Gastrocnemius medialis (tissue), 4 donors: ENCODE data around the gene PGGHG. TPM values are rescaled to one million over a fixed set of nuclear protein-coding genes. Genes with fewer than 3 reads are reported as not detected.

Experiments
- ATAC-seq, 2 donors: fragments of 150-250 bp; one replicate each; pipeline ENCODE4 v1.9.1; 2016
- DNase-seq, 2 donors: peaks; one replicate each; pipeline ENCODE4 v3.0.0-alpha.2; 2019
- H3K27ac ChIP-seq, 4 donors: fragments of 200-600 bp; sonication (generic); 1 replicate in 1 of 4; 2 replicates in 3 of 4; pipeline ENCODE4 v1.5.1; 2016 to 2018; ENCODE audit warnings: mild to moderate bottlenecking in 2 of 4, moderate library complexity in 1 of 4
- H3K27me3 ChIP-seq, 3 donors: fragments of 200-600 bp; sonication (generic) in 2 of 3; 1 replicate in 1 of 3; 2 replicates in 2 of 3; pipeline versions ENCODE4 v1.5.1 to v1.6.0; 2016 to 2019; ENCODE audit warnings: mild to moderate bottlenecking in 1 of 3, moderate library complexity in 1 of 3
- H3K36me3 ChIP-seq, 2 donors: fragments of 200-600 bp; sonication (generic) in 1 of 2; one replicate each; pipeline ENCODE4 v1.5.1; 2017 to 2018
- H3K4me1 ChIP-seq, 2 donors: fragments of 200-600 bp; sonication (generic) in 1 of 2; one replicate each; pipeline ENCODE4 v1.5.1; 2016 to 2017; ENCODE audit warnings: mild to moderate bottlenecking in 2 of 2
- H3K4me3 ChIP-seq, 4 donors: fragments of 200-600 bp; sonication (generic) in 3 of 4; 1 replicate in 1 of 4; 2 replicates in 3 of 4; pipeline ENCODE4 v1.5.1; 2016 to 2019; ENCODE audit warnings: mild to moderate bottlenecking in 2 of 4
- H3K9me3 ChIP-seq, 3 donors: fragments of 200-600 bp; sonication (generic) in 2 of 3; 1 replicate in 1 of 3; 2 replicates in 2 of 3; pipeline ENCODE4 v1.5.1; 2016 to 2019
- POLR2A ChIP-seq, 2 donors: fragments of 450-650 bp; IDR thresholded peaks; one replicate each; pipeline ENCODE4 v1.6.1; 2017; ENCODE audit warnings: antibody characterized with exemption in 2 of 2, mild to moderate bottlenecking in 2 of 2, moderate library complexity in 2 of 2
- in situ Hi-C, 4 donors: fragments of 200-750 bp; cut with MboI; loops; one replicate each; pipeline versions ENCODE4 v1.15.0 to v1.8.0; 2017; ENCODE audit warnings: low sequenced_read_pairs in 4 of 4
- intact Hi-C: fragments of 100-400 bp; cut with DNase I; formaldehyde crosslinking; loops from one replicate; pipeline ENCODE4 v1.15.1; 2023; ENCODE audit warnings: low total_unique reads
- total RNA-seq, 4 donors: library from RNA; depleted of rRNA; stranded (reverse); fragments of >200 nt; gene quantifications; one replicate each; pipeline versions ENCODE4 v1.1.0 to v1.2.3, GENCODE V29; 2016
- TF ChIP-seq, protein P1 (sequence below), 5 experiments: fragments of 450-650 bp in 3 of 5; fragments of 200-600 bp in 2 of 5; sonication (generic) in 2 of 5; IDR thresholded peaks in 4 of 5; conservative IDR thresholded peaks in 1 of 5; 1 replicate in 4 of 5; 2 replicates in 1 of 5; pipeline ENCODE4 v1.5.1; 2016 to 2019; ENCODE audit warnings: antibody characterized with exemption in 5 of 5, mild to moderate bottlenecking in 3 of 5, moderate library complexity in 3 of 5

Gene PGGHG
- total RNA-seq, 4 donors from 2014 or later, result 0.98 to 3.4 (median 2.7) TPM

DNA sequence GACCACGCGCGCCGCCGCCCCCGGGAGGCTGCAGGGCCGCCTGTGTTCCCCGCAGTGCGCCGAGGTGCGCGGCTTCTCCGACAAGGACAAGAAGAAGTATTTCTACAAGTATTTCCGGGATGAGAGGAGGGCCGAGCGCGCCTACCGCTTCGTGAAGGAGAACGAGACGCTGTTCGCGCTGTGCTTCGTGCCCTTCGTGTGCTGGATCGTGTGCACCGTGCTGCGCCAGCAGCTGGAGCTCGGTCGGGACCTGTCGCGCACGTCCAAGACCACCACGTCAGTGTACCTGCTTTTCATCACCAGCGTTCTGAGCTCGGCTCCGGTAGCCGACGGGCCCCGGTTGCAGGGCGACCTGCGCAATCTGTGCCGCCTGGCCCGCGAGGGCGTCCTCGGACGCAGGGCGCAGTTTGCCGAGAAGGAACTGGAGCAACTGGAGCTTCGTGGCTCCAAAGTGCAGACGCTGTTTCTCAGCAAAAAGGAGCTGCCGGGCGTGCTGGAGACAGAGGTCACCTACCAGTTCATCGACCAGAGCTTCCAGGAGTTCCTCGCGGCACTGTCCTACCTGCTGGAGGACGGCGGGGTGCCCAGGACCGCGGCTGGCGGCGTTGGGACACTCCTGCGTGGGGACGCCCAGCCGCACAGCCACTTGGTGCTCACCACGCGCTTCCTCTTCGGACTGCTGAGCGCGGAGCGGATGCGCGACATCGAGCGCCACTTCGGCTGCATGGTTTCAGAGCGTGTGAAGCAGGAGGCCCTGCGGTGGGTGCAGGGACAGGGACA, 8.0 kb upstream of the PGGHG start:
- no peak for TF ChIP-seq POLR2A (IDR thresholded peaks at IDR 0.05)
- TF ChIP-seq, protein P1, sequence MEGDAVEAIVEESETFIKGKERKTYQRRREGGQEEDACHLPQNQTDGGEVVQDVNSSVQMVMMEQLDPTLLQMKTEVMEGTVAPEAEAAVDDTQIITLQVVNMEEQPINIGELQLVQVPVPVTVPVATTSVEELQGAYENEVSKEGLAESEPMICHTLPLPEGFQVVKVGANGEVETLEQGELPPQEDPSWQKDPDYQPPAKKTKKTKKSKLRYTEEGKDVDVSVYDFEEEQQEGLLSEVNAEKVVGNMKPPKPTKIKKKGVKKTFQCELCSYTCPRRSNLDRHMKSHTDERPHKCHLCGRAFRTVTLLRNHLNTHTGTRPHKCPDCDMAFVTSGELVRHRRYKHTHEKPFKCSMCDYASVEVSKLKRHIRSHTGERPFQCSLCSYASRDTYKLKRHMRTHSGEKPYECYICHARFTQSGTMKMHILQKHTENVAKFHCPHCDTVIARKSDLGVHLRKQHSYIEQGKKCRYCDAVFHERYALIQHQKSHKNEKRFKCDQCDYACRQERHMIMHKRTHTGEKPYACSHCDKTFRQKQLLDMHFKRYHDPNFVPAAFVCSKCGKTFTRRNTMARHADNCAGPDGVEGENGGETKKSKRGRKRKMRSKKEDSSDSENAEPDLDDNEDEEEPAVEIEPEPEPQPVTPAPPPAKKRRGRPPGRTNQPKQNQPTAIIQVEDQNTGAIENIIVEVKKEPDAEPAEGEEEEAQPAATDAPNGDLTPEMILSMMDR (IDR thresholded peaks at IDR 0.05 in 4 of 5, conservative IDR thresholded peaks at IDR 0.05 in 1 of 5), result no peak
- in situ Hi-C loops, result no loop called here
- Histone ChIP-seq H3K9me3 (no peaks in the 10 kb centered on the region), H3K27ac (no peak overlapping the region), H3K27me3 (peaks cover 55 to 75% (median 68%) of the 10 kb centered on the region in 3 donors), H3K4me1 (peaks cover 0 to 8% of the 10 kb centered on the region in 2 donors), H3K4me3 (peak overlapping the region in 1 of 4 donors; percentile 11), H3K36me3 (no peaks in the 10 kb centered on the region)
- intact Hi-C loops, result no loop called here
- ATAC-seq (no peak), DNase-seq (no peak)

DNA sequence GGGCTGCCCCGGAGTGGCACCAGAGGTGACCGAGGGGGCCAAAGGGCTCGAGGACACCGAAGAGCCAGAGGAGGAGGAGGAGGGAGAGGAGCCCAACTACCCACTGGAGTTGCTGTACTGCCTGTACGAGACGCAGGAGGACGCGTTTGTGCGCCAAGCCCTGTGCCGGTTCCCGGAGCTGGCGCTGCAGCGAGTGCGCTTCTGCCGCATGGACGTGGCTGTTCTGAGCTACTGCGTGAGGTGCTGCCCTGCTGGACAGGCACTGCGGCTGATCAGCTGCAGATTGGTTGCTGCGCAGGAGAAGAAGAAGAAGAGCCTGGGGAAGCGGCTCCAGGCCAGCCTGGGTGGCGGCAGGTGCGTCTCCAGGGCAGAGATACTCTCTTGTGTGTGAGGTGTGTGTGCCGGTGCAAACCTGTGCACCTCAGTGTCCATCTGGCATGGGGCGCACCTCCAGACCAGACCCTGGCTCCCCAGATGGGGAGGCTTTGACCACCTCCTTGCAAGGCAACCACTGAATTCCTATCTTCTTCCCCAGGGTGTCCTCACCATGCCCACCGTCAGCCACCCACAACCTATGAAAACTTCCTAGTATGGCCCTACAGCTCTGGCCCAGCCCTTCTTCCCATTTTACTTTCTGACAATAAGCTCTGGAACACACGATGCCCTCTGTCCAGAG, 7.3 kb upstream of the PGGHG start:
- Histone ChIP-seq H3K4me1 (peaks cover 0 to 8% of the 10 kb centered on the region in 2 donors), H3K9me3 (no peaks in the 10 kb centered on the region), H3K27ac (no peak overlapping the region), H3K36me3 (no peaks in the 10 kb centered on the region), H3K27me3 (peaks cover 62 to 73% (median 68%) of the 10 kb centered on the region in 3 donors), H3K4me3 (no peak overlapping the region)
- in situ Hi-C loops (no loop called here), intact Hi-C loops (no loop called here)
- TF ChIP-seq, protein P1 (IDR thresholded peaks at IDR 0.05 in 4 of 5, conservative IDR thresholded peaks at IDR 0.05 in 1 of 5), result no peak
- no peak for TF ChIP-seq POLR2A (IDR thresholded peaks at IDR 0.05)
- DNase-seq (no peak), ATAC-seq (no peak)

DNA sequence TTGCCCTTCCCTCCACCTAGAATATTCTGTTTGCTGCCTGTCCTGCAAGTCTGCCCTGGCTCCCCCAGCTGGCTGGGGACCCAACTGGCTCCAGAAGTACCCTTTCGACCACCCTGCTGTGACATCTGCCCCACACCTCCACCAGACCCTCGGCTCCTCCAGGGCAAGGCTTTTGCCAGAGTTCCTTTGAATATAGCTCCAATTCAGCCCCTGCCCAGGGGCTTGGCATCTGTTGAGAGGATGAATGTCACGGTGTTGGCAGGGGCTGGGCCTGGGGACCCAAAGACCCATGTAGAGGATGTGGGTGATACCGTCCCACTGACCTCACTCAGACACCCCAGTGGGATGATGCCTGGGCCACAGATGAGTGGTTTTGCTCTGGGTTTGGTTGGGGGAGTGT, 6.8 kb upstream of the PGGHG start:
- intact Hi-C loops (no loop called here), in situ Hi-C loops (no loop called here)
- Histone ChIP-seq H3K4me3 (no peak overlapping the region), H3K4me1 (peaks cover 0 to 8% of the 10 kb centered on the region in 2 donors), H3K27me3 (peaks cover 62 to 71% (median 68%) of the 10 kb centered on the region in 3 donors), H3K27ac (no peak overlapping the region), H3K36me3 (no peaks in the 10 kb centered on the region), H3K9me3 (no peaks in the 10 kb centered on the region)
- no peak for TF ChIP-seq POLR2A (IDR thresholded peaks at IDR 0.05)
- ATAC-seq (no peak), DNase-seq (no peak)

DNA sequence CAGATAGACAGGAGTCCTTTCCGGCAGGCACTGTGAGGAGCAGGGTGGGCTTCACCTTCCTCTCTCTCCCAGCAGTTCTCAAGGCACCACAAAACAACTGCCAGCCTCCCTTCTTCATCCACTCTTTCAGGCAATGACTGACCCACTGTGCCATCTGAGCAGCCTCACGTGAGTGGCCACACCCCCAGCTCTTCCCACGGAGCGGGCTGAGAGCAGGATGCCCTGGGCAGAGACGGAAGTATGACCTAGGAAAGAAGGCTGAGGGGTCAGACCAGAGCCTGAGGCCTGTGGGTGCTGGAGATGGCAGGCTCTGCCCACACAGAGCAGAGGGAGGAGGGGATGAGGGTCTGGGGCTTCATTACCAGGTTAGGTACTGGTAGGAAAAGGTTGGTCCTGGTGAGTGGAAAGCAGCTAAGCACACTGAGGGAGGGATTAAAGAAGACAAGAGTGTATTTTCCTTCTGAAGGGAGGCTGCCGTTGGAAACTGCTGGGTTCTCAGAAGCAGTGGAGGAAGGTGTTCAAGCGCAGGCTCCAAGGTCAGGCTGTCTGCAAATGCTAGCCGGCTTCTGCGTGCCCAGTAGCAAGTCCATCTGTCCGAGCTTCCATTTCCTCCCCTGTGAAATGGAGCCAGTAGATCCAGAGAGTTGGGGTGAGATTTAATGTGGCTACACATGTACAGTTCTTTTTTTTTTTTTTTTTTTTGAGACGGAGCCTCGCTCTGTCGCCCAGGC, 6.1 kb upstream of the PGGHG start:
- peaks cover 0 to 8% of the 10 kb centered on the region in 2 donors for H3K4me1 ChIP-seq
- in situ Hi-C loops, result no loop called here
- H3K27ac ChIP-seq, result no peak overlapping the region
- no peaks in the 10 kb centered on the region for H3K36me3 ChIP-seq
- peaks cover 64 to 70% (median 68%) of the 10 kb centered on the region in 3 donors for H3K27me3 ChIP-seq
- ATAC-seq, result no peak
- no peaks in the 10 kb centered on the region for H3K9me3 ChIP-seq
- intact Hi-C loops, result no loop called here
- H3K4me3 ChIP-seq, result no peak overlapping the region
- no peak for TF ChIP-seq POLR2A (IDR thresholded peaks at IDR 0.05)
- TF ChIP-seq, protein P1 (IDR thresholded peaks at IDR 0.05 in 4 of 5, conservative IDR thresholded peaks at IDR 0.05 in 1 of 5), result no peak
- DNase-seq, result no peak
